ENCODE results near the gene MSANTD7. TPM values are rescaled to one million over a fixed set of nuclear protein-coding genes. Genes with fewer than 3 reads are reported as not detected.

The MSANTD7 gene
- polyA plus RNA-seq, 1 donor (not counting 4 experiments of a cell fraction or from before 2014, with no cell fraction given), result 8.6 TPM

DNA sequence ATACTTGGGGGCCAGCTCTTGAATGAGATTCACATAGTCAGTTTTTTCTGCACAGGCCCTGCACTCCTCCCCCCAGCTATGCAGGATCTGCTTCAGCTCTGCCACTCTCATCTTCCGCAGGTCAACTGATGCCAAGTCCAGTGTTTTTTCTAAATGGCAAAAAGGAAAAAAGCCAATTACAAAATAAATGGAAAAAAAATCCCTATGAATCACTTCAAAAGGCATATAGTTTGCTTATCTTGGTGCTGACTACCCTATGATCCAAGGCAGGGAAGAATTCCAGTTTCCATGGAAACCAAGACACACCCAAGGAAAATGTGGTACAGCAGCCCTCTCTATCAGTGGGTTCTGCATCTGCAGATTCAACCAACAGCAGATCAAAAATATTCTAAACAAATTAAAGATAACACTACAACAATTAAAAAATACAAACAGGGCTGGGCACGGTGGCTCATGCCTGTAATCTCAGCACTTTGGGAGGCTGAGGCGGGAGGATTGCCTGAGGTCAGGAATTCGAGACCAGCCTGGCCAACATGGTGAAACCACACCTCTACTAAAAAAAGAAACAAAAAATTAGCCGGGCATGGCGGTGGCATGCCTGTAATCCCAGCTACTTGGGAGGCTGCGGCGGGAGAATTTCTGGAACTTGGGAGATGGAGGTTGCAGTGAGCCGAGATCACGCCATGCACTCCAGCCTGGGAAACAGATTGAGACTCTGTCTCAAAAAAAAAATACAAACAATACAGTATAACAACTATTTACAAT, 17.9 kb upstream of the MSANTD7 start:
- Histone ChIP-seq H3K79me2 (ENCODE audit: control insufficient read depth, insufficient read depth, low read length) (no peaks in the 10 kb centered on the region), H3K9ac (ENCODE audit: control insufficient read depth, extremely low read depth, insufficient read depth, low read length) (no peak overlapping the region), H2AFZ (ENCODE audit: control insufficient read depth, low read length) (no peak overlapping the region), H3K27ac (ENCODE audit: control insufficient read depth, insufficient read depth, low read length) (peak overlapping the region; percentile 14), H4K20me1 (ENCODE audit: control insufficient read depth, extremely low read depth, insufficient read depth, low read length) (no peaks in the 10 kb centered on the region), H3K36me3 (ENCODE audit: control insufficient read depth in 2 of 2, extremely low read depth in 1 of 2, insufficient read depth in 2 of 2, low read length in 2 of 2) (no peaks in the 10 kb centered on the region), H3K4me1 (ENCODE audit: control insufficient read depth, extremely low read depth, insufficient read depth, low read length) (peaks cover 11% of the 10 kb centered on the region), H3K4me2 (ENCODE audit: control insufficient read depth, extremely low read depth, insufficient read depth, low read depth, low read length) (no peak overlapping the region), H3K27me3 (ENCODE audit: control insufficient read depth, extremely low read depth, insufficient read depth, low read length) (no peaks in the 10 kb centered on the region), H3K9me1 (ENCODE audit: control insufficient read depth, extremely low read depth, insufficient read depth, low read length) (no peaks in the 10 kb centered on the region), H3K9me3 (ENCODE audit: control insufficient read depth, low read depth, low read length) (no peaks in the 10 kb centered on the region), H3K4me3 (ENCODE audit: control insufficient read depth in 2 of 3, extremely low read depth in 1 of 3, insufficient read depth in 2 of 3, low read depth in 1 of 3, low read length in 3 of 3) (no peak overlapping the region)
- dilution Hi-C loops (cut with MboI; ENCODE audit: extremely low pct_ligation_motif_present, low sequenced_read_pairs), result no loop called here
- TF ChIP-seq EZH2 (IDR thresholded peaks at IDR 0.05; ENCODE audit: low read length), result no peak
- TF ChIP-seq, protein P1, sequence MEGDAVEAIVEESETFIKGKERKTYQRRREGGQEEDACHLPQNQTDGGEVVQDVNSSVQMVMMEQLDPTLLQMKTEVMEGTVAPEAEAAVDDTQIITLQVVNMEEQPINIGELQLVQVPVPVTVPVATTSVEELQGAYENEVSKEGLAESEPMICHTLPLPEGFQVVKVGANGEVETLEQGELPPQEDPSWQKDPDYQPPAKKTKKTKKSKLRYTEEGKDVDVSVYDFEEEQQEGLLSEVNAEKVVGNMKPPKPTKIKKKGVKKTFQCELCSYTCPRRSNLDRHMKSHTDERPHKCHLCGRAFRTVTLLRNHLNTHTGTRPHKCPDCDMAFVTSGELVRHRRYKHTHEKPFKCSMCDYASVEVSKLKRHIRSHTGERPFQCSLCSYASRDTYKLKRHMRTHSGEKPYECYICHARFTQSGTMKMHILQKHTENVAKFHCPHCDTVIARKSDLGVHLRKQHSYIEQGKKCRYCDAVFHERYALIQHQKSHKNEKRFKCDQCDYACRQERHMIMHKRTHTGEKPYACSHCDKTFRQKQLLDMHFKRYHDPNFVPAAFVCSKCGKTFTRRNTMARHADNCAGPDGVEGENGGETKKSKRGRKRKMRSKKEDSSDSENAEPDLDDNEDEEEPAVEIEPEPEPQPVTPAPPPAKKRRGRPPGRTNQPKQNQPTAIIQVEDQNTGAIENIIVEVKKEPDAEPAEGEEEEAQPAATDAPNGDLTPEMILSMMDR (optimal IDR thresholded peaks at IDR 0.05 in 1 of 3, IDR thresholded peaks at IDR 0.05 in 1 of 3, conservative IDR thresholded peaks at IDR 0.05 in 1 of 3; ENCODE audit: extremely low read depth in 1 of 3, insufficient read depth in 2 of 3, low read length in 3 of 3), result no peak
- FAIRE-seq (peak; percentile 26), DNase-seq (ENCODE audit: low read depth, low spot score) (peak; percentile 73)

DNA sequence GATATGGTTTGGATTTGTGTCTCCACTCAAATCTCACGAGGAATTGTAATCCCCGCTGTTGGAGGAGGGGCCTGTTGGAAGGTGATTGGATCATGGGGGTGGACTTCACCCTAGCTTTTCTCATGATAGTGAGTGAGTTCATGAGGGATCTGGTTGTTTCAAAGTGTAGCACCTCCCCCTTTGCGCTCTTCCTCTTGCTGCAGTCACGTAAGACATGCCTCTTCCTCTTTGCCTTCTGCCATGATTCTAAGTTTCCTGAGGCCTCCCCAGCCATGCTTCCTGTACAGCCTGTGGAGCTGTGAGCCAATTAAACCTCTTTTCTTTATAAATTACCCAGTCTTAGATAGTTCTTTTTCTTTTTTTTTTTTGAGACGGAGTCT, 17.3 kb upstream of the MSANTD7 start:
- Histone ChIP-seq H3K27ac (ENCODE audit: control insufficient read depth, insufficient read depth, low read length) (no peak overlapping the region), H3K36me3 (ENCODE audit: control insufficient read depth in 2 of 2, extremely low read depth in 1 of 2, insufficient read depth in 2 of 2, low read length in 2 of 2) (no peaks in the 10 kb centered on the region), H3K4me3 (ENCODE audit: control insufficient read depth in 2 of 3, extremely low read depth in 1 of 3, insufficient read depth in 2 of 3, low read depth in 1 of 3, low read length in 3 of 3) (no peak overlapping the region), H3K79me2 (ENCODE audit: control insufficient read depth, insufficient read depth, low read length) (no peaks in the 10 kb centered on the region), H3K27me3 (ENCODE audit: control insufficient read depth, extremely low read depth, insufficient read depth, low read length) (no peaks in the 10 kb centered on the region), H4K20me1 (ENCODE audit: control insufficient read depth, extremely low read depth, insufficient read depth, low read length) (no peaks in the 10 kb centered on the region), H3K9ac (ENCODE audit: control insufficient read depth, extremely low read depth, insufficient read depth, low read length) (no peak overlapping the region), H3K9me1 (ENCODE audit: control insufficient read depth, extremely low read depth, insufficient read depth, low read length) (no peaks in the 10 kb centered on the region), H2AFZ (ENCODE audit: control insufficient read depth, low read length) (no peak overlapping the region), H3K9me3 (ENCODE audit: control insufficient read depth, low read depth, low read length) (no peaks in the 10 kb centered on the region), H3K4me2 (ENCODE audit: control insufficient read depth, extremely low read depth, insufficient read depth, low read depth, low read length) (no peak overlapping the region), H3K4me1 (ENCODE audit: control insufficient read depth, extremely low read depth, insufficient read depth, low read length) (peaks cover 11% of the 10 kb centered on the region)
- TF ChIP-seq, protein P1 (optimal IDR thresholded peaks at IDR 0.05 in 1 of 3, IDR thresholded peaks at IDR 0.05 in 1 of 3, conservative IDR thresholded peaks at IDR 0.05 in 1 of 3; ENCODE audit: extremely low read depth in 1 of 3, insufficient read depth in 2 of 3, low read length in 3 of 3), result no peak
- TF ChIP-seq EZH2 (IDR thresholded peaks at IDR 0.05; ENCODE audit: low read length), result no peak
- DNase-seq (ENCODE audit: low read depth, low spot score) (no peak), FAIRE-seq (no peak)
- dilution Hi-C loops (cut with MboI; ENCODE audit: extremely low pct_ligation_motif_present, low sequenced_read_pairs), result no loop called here

All from keratinocyte (primary cell).